Heart left ventricle (tissue), 16 donors: ENCODE results near the gene UBE2E2. TPM values are rescaled to one million over a fixed set of nuclear protein-coding genes. Genes with fewer than 3 reads are reported as not detected.

Experiments used
- ATAC-seq, 4 donors: fragments of 200-7000 bp; cut with Tn5 transposase; one replicate each; pipeline ENCODE4 v1.9.1; 2020 to 2022; ENCODE audit warnings: moderate library complexity in 4 of 4, mild to moderate bottlenecking in 3 of 4, moderate number of reproducible peaks in 1 of 4
- DNase-seq, 5 donors: peaks; one replicate each; pipeline ENCODE4 v3.0.0-alpha.2; 2020
- H3K27ac ChIP-seq, 12 donors: fragments of 200-600 bp; sonication (generic) in 4 of 12; one replicate each; pipeline versions ENCODE4 v1.5.0 to v1.8.0; 2016 to 2022; ENCODE audit warnings: mild to moderate bottlenecking in 2 of 12
- H3K27me3 ChIP-seq, 9 donors: fragments of 200-600 bp; sonication (generic) in 2 of 9; one replicate each; pipeline versions ENCODE4 v1.5.1 to v1.8.0; 2016 to 2022; ENCODE audit warnings: mild to moderate bottlenecking in 3 of 9
- H3K36me3 ChIP-seq, 9 donors: fragments of 200-600 bp; sonication (generic) in 2 of 9; one replicate each; pipeline versions ENCODE4 v1.5.0 to v1.8.0; 2018 to 2022; ENCODE audit warnings: mild to moderate bottlenecking in 2 of 9
- H3K4me1 ChIP-seq, 12 donors: fragments of 200-600 bp; sonication (generic) in 4 of 12; one replicate each; pipeline versions ENCODE4 v1.5.0 to v1.8.0; 2016 to 2022; ENCODE audit warnings: mild to moderate bottlenecking in 3 of 12
- H3K4me3 ChIP-seq, 12 donors: fragments of 200-600 bp; sonication (generic) in 4 of 12; one replicate each; pipeline versions ENCODE4 v1.5.0 to v1.8.0; 2017 to 2022; ENCODE audit warnings: mild to moderate bottlenecking in 9 of 12, moderate library complexity in 4 of 12
- H3K9me3 ChIP-seq, 12 donors: fragments of 200-600 bp; sonication (generic) in 4 of 12; one replicate each; pipeline versions ENCODE4 v1.5.0 to v1.8.0; 2016 to 2022; ENCODE audit warnings: mild to moderate bottlenecking in 1 of 12
- POLR2A ChIP-seq, 2 donors: fragments of 450-650 bp; IDR thresholded peaks; one replicate each; pipeline ENCODE4 v1.6.1; 2017; ENCODE audit warnings: antibody characterized with exemption in 2 of 2, mild to moderate bottlenecking in 2 of 2, moderate library complexity in 2 of 2
- WGBS, 4 donors: extraction: QIAGEN DNeasy Blood & Tissue Kit in 2 of 4; methylation state at CpG; one replicate each; pipeline versions ENCODE4 v1.1.5 to v1.1.7; 2013 to 2018; 5-methylcytosine and 5-hydroxymethylcytosine counted together
- intact Hi-C, 10 donors: fragments of 100-400 bp; cut with DNase I; formaldehyde crosslinking; loops; one replicate each; pipeline versions ENCODE4 v1.11.1 to v1.14.2; 2022
- polyA plus RNA-seq, 2 donors: library from polyadenylated mRNA; stranded (reverse); fragments of 200-250 nt; gene quantifications; one replicate each; pipeline ENCODE4 v1.2.3, GENCODE V29; 2013
- total RNA-seq, 9 donors: library from RNA; depleted of rRNA in 2 of 9; stranded (reverse); fragments of >200 nt in 2 of 9; fragmentation: NEBNext Ultra II Directional in 3 of 9; extraction: Animal tissue kit (Norgen Biotek cat#: 25700) in 3 of 9; gene quantifications; one replicate each; pipeline versions ENCODE4 v1.1.0 to v1.2.4, GENCODE V29; 2016 to 2023
- TF ChIP-seq, protein P1 (sequence below), 12 donors: fragments of 200-600 bp; sonication (generic) in 4 of 12; IDR thresholded peaks; one replicate each; pipeline versions ENCODE4 v1.5.0 to v1.8.0; 2018 to 2022; ENCODE audit warnings: antibody characterized with exemption in 12 of 12, mild to moderate bottlenecking in 5 of 12
- donor health status: ischemic (EF 13 %, LVEDD 7.1; RV severe dilation, severe dysfunction).
- donor health status: healthy with polysubstance abuse.
- donor health status: DM: no; HTN: yes; CAD: no.
- donor health status: DM: no; HTN: no; CAD: no.
- donor health status: ischemic (EF 25% LVEDD 6.9; RV normal size, moderate dysfunction).
- donor health status: ischemic (EF 25% LVEDD 5.7; RV mildly dilated, moderate dysfunction).
- donor health status: healthy.
- donor health status: DM: yes; HTN: yes; CAD: no.
- donor health status: ischemic (EF 35%, LVEDD 5.7; RV mildly dilated, moderate dysfunction).
- donor health status: nonischemic (EF 11% LVEDD 7.7; RV severe dilation, severe dysfunction).
- donor health status: DM: yes; HTN: yes; CAD: no.
- donor health status: PGD.
- donor health status: ischemic (EF 29% LVEDD 5.4; RV normal size, mild dysfunction).
- donor health status: nonischemic (EF 23%, LVEDD 6.1; RV moderate dilation, normal function).

UBE2E2 gene
- total and polyA plus RNA-seq, 11 donors, result 21.9 to 63.9 (median 50.8) TPM

GRCh38 chr3:23389686-23390085, 186.6 kb downstream of the UBE2E2 start:
- ATAC-seq (no peak), DNase-seq (no peak)
- no peak overlapping the region for H3K4me3 ChIP-seq
- H3K36me3 ChIP-seq, result no peaks in the 10 kb centered on the region
- intact Hi-C loops, result no loop called here
- H3K27ac ChIP-seq, result no peak overlapping the region
- TF ChIP-seq, protein P1, sequence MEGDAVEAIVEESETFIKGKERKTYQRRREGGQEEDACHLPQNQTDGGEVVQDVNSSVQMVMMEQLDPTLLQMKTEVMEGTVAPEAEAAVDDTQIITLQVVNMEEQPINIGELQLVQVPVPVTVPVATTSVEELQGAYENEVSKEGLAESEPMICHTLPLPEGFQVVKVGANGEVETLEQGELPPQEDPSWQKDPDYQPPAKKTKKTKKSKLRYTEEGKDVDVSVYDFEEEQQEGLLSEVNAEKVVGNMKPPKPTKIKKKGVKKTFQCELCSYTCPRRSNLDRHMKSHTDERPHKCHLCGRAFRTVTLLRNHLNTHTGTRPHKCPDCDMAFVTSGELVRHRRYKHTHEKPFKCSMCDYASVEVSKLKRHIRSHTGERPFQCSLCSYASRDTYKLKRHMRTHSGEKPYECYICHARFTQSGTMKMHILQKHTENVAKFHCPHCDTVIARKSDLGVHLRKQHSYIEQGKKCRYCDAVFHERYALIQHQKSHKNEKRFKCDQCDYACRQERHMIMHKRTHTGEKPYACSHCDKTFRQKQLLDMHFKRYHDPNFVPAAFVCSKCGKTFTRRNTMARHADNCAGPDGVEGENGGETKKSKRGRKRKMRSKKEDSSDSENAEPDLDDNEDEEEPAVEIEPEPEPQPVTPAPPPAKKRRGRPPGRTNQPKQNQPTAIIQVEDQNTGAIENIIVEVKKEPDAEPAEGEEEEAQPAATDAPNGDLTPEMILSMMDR (IDR thresholded peaks at IDR 0.05), result no peak
- no peak for TF ChIP-seq POLR2A (IDR thresholded peaks at IDR 0.05)
- H3K27me3 ChIP-seq, result no peaks in the 10 kb centered on the region
- 92 to 100% (median 93%) methylated on average over 3 of the region's 3 CpGs for WGBS, 4 donors
- peaks cover 0 to 29% (median 13%) of the 10 kb centered on the region in 12 donors for H3K4me1 ChIP-seq
- no peaks in the 10 kb centered on the region for H3K9me3 ChIP-seq

DNA sequence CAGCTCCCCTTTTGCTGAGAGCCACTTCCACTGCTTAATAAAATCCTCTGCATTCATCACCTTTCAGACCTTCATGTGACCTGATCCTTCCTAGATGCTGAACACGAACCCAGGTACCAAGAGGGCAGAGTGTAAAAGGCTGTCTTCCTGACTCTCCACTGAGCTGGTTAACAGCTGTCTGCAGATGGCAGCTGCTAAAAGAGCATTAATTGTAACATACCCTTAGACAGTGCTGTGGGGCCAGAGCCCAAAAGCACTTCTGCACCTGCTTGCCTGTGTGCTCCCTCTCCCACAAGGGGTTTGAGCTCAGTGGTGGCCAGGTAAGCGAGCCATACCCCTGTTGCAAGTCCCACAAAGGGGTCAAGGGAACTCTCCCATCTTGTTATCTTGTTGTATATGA, 187.3 kb downstream of the UBE2E2 start:
- no peak overlapping the region for H3K4me3 ChIP-seq
- no peaks in the 10 kb centered on the region for H3K9me3 ChIP-seq
- ATAC-seq (no peak), DNase-seq (no peak)
- no peaks in the 10 kb centered on the region for H3K36me3 ChIP-seq
- no peaks in the 10 kb centered on the region for H3K27me3 ChIP-seq
- 86 to 96% (median 94%) methylated on average over 2 of the region's 2 CpGs for WGBS, 4 donors
- peaks cover 0 to 25% (median 13%) of the 10 kb centered on the region in 12 donors for H3K4me1 ChIP-seq
- no peak overlapping the region for H3K27ac ChIP-seq
- no peak for TF ChIP-seq POLR2A (IDR thresholded peaks at IDR 0.05)
- TF ChIP-seq, protein P1 (IDR thresholded peaks at IDR 0.05), result no peak
- intact Hi-C loops, result no loop called here

DNA sequence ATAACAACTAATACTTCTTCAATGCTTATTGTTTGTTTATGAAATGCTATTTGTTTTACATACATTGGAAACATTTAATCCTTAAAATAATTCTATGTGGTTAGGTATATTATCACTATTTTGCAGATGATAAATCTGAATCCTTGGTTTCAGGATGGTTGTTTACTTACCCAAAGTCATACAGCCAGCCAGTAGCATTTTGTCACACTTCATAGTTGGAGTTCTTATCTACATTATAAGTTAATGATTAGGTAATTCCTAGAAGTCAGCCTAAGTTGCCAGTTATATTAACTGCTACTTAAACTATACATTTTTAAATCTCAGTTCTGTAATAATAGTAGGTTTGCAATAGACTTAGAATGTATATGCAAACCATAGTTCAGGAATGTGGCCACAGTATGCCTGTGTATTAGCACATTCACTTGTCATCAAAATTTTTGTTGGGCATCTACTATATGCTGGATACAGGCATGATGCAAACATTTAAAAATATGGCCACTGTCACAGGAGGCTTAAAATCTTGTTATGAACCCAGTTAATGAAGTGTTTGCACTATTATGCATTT, 187.9 kb downstream of the UBE2E2 start:
- ATAC-seq, result no peak

GRCh38 chr3:23395115-23395514, 192.0 kb downstream of the UBE2E2 start:
- no peak for ATAC-seq
- intact Hi-C loops, result no loop called here
- WGBS, 4 donors, result 89 to 95% (median 93%) methylated on average over 4 of the region's 4 CpGs

More for the DNA sequence above, 187.9 kb downstream of the UBE2E2 start:
- H3K27ac ChIP-seq, result no peak overlapping the region
- peaks cover 0 to 22% (median 13%) of the 10 kb centered on the region in 12 donors for H3K4me1 ChIP-seq
- H3K4me3 ChIP-seq, result no peak overlapping the region
- no peaks in the 10 kb centered on the region for H3K36me3 ChIP-seq
- no peak for TF ChIP-seq POLR2A (IDR thresholded peaks at IDR 0.05)
- TF ChIP-seq, protein P1 (IDR thresholded peaks at IDR 0.05), result no peak
- no peak for DNase-seq
- H3K27me3 ChIP-seq, result no peaks in the 10 kb centered on the region
- H3K9me3 ChIP-seq, result no peaks in the 10 kb centered on the region
- intact Hi-C loops, result no loop called here

More at GRCh38 chr3:23395115-23395514, 192.0 kb downstream of the UBE2E2 start:
- no peak overlapping the region for H3K4me3 ChIP-seq
- H3K27ac ChIP-seq, result no peak overlapping the region
- no peaks in the 10 kb centered on the region for H3K36me3 ChIP-seq
- H3K4me1 ChIP-seq, result peaks cover 0 to 10% (median 0%) of the 10 kb centered on the region in 12 donors
- TF ChIP-seq, protein P1 (IDR thresholded peaks at IDR 0.05), result no peak
- TF ChIP-seq POLR2A (IDR thresholded peaks at IDR 0.05), result no peak
- H3K27me3 ChIP-seq, result no peaks in the 10 kb centered on the region
- no peak for DNase-seq
- no peaks in the 10 kb centered on the region for H3K9me3 ChIP-seq
